SK-N-SH (cell line): Measurements from ENCODE around the gene IL11. TPM values are rescaled to one million over a fixed set of nuclear protein-coding genes. Genes with fewer than 3 reads are reported as not detected.
A peak's percentile ranks its signal among the peaks of the same experiment; 100 is the strongest.

ENCODE experiments used
- CTCF ChIA-PET: fragments of 300-600, 350-600 bp; formaldehyde crosslinking; extraction: SDS; loops from one replicate; lab custom pipeline; 2021; lab: Yijun Ruan, JAX
- POLR2A ChIA-PET: fragments of 350-600 bp; sonication (Branson Sonifier 250); formaldehyde crosslinking; extraction: SDS; loops from one replicate; lab custom pipeline; 2020; ENCODE audit warnings: antibody characterized with exemption, inconsistent platforms; lab: Yijun Ruan, JAX
- DNase-seq: peaks from one replicate; pipeline ENCODE4 v3.0.0; 2012
- H2AFZ ChIP-seq: fragments of 200-600 bp; sonication (generic); 2 replicates; pipeline ENCODE4 v1.8.1; 2016; ENCODE audit warnings: antibody characterized with exemption, mild to moderate bottlenecking, low read depth
- H3F3A ChIP-seq: fragments of 200-600 bp; sonication (generic); replicated peaks from 2 replicates; pipeline ENCODE3; 2016; ENCODE audit warnings: antibody characterized with exemption, mild to moderate bottlenecking; ENCODE audit not compliant: insufficient read depth
- H3K27ac ChIP-seq, 2 experiments: fragments of 200-500 bp in 1 of 2; fragments of 200-600 bp in 1 of 2; sonication (Bioruptor generic) in 1 of 2; sonication (generic), shearing (Covaris generic) in 1 of 2; 2 replicates each; pipeline versions ENCODE4 v1.5.1 to v1.6.1; 2014 to 2016; ENCODE audit warnings: low read depth in 2 of 2, inconsistent platforms in 1 of 2, low read length in 1 of 2, mild to moderate bottlenecking in 1 of 2, mixed read lengths in 1 of 2
- H3K27me3 ChIP-seq: fragments of 200-600 bp; sonication (generic), shearing (Covaris generic); 2 replicates; pipeline ENCODE4 v1.6.1; 2016; ENCODE audit warnings: mixed run types; ENCODE audit not compliant: insufficient read depth
- H3K36me3 ChIP-seq, 2 experiments: fragments of 200-500 bp in 1 of 2; fragments of 200-600 bp in 1 of 2; sonication (Bioruptor generic) in 1 of 2; sonication (generic) in 1 of 2; replicated peaks in 1 of 2; 2 replicates each; pipeline versions ENCODE3 to v1.5.1; 2014 to 2016; ENCODE audit warnings: low read length in 1 of 2, mild to moderate bottlenecking in 1 of 2; ENCODE audit not compliant: insufficient read depth in 2 of 2, control insufficient read depth in 1 of 2
- H3K4me1 ChIP-seq, 2 experiments: fragments of 200-500 bp in 1 of 2; fragments of 200-600 bp in 1 of 2; sonication (Bioruptor generic) in 1 of 2; sonication (generic), shearing (Covaris generic) in 1 of 2; 2 replicates each; pipeline versions ENCODE4 v1.5.1 to v1.6.1; 2014 to 2016; ENCODE audit warnings: low read depth in 1 of 2, low read length in 1 of 2, mixed run types in 1 of 2; ENCODE audit not compliant: insufficient read depth in 2 of 2, control insufficient read depth in 1 of 2
- H3K4me2 ChIP-seq: fragments of 200-600 bp; sonication (generic), shearing (Covaris generic); 2 replicates; pipeline ENCODE4 v1.6.1; 2017; ENCODE audit warnings: mixed run types
- H3K4me3 ChIP-seq, 2 experiments: fragments of 200-500 bp in 1 of 2; fragments of 200-600 bp in 1 of 2; sonication (Bioruptor generic) in 1 of 2; sonication (generic), shearing (Covaris generic) in 1 of 2; 2 replicates each; pipeline versions ENCODE4 v1.5.1 to v1.8.1; 2014 to 2016; ENCODE audit warnings: low read depth in 2 of 2, inconsistent platforms in 1 of 2, low read length in 1 of 2, mild to moderate bottlenecking in 1 of 2, mixed read lengths in 1 of 2, moderate library complexity in 1 of 2
- H3K79me2 ChIP-seq: fragments of 200-600 bp; sonication (generic); 2 replicates; pipeline ENCODE4 v1.8.1; 2017; ENCODE audit warnings: mild to moderate bottlenecking; ENCODE audit not compliant: insufficient read depth
- H3K9ac ChIP-seq: fragments of 200-600 bp; sonication (generic); 2 replicates; pipeline ENCODE4 v1.6.1; 2017; ENCODE audit warnings: mixed run types
- H3K9me2 ChIP-seq: fragments of 200-600 bp; sonication (generic); 2 replicates; pipeline ENCODE4 v1.6.1; 2017; ENCODE audit warnings: mixed run types
- H3K9me3 ChIP-seq: fragments of 200-600 bp; sonication (generic); 2 replicates; pipeline ENCODE4 v1.6.1; 2017; ENCODE audit warnings: mixed run types, mild to moderate bottlenecking, moderate library complexity
- H4K20me1 ChIP-seq: fragments of 200-600 bp; sonication (generic); 2 replicates; pipeline ENCODE4 v1.6.1; 2017; ENCODE audit warnings: mild to moderate bottlenecking, mixed run types; ENCODE audit not compliant: insufficient read depth
- ELF1 ChIP-seq: IDR thresholded peaks from 2 replicates; pipeline ENCODE4 v1.4.0; 2012
- FOSL2 ChIP-seq: IDR thresholded peaks from 2 replicates; pipeline ENCODE4 v1.4.0; 2012; ENCODE audit warnings: low read depth, mild to moderate bottlenecking, moderate library complexity, borderline replicate concordance
- FOXM1 ChIP-seq: IDR thresholded peaks from 2 replicates; pipeline ENCODE4 v1.4.0; 2012; ENCODE audit warnings: low read depth, mild to moderate bottlenecking
- GATA2 ChIP-seq: sonication (generic); formaldehyde crosslinking; IDR thresholded peaks from 2 replicates; pipeline ENCODE4 v1.5.0; 2020; ENCODE audit warnings: mild to moderate bottlenecking, missing genetic modification reagents
- NRF1 ChIP-seq: IDR thresholded peaks from 2 replicates; pipeline ENCODE4 v1.6.1; 2012; ENCODE audit warnings: low read depth, mild to moderate bottlenecking, low read length
- RAD21 ChIP-seq: IDR thresholded peaks from 2 replicates; pipeline ENCODE4 v1.6.1; 2012; ENCODE audit warnings: mild to moderate bottlenecking, low read length
- RFX5 ChIP-seq: IDR thresholded peaks from 2 replicates; pipeline ENCODE4 v1.6.1; 2012; ENCODE audit warnings: mild to moderate bottlenecking, improper control_type of control experiment, low read length
- RXRA ChIP-seq: IDR thresholded peaks from 2 replicates; pipeline ENCODE4 v1.4.0; 2012; ENCODE audit warnings: low read depth, mild to moderate bottlenecking, borderline replicate concordance
- SMC3 ChIP-seq: IDR thresholded peaks from 2 replicates; pipeline ENCODE4 v1.6.1; 2012; ENCODE audit warnings: low read depth, low read length, improper control_type of control experiment
- TAF1 ChIP-seq: IDR thresholded peaks from 2 replicates; pipeline ENCODE4 v1.6.1; 2012; ENCODE audit warnings: low read depth, mild to moderate bottlenecking, low read length, moderate library complexity, borderline replicate concordance
- TCF12 ChIP-seq: IDR thresholded peaks from 2 replicates; pipeline ENCODE4 v1.4.0; 2012
- YY1 ChIP-seq: IDR thresholded peaks from 2 replicates; pipeline ENCODE4 v1.4.0; 2012; ENCODE audit warnings: low read depth, mild to moderate bottlenecking
- WGBS: methylation state at CpG from one replicate; pipeline ENCODE4 v1.1.6; 2017; ENCODE audit warnings: low lambda C conversion rate; 5-methylcytosine and 5-hydroxymethylcytosine counted together
- polyA plus RNA-seq, 3 experiments: library from polyadenylated mRNA; depleted of rRNA; stranded (reverse); fragments of >200 nt; gene quantifications; 2 replicates each; pipeline ENCODE4 v1.2.3, GENCODE V29; 2012
- TF ChIP-seq, protein P1 (sequence below): fragments of 150-350 bp; IDR thresholded peaks from 2 replicates; pipeline ENCODE4 v1.6.1; 2017; ENCODE audit warnings: antibody characterized with exemption, low read length, low read depth, borderline replicate concordance
- TF ChIP-seq, protein P2 (sequence below): IDR thresholded peaks from 2 replicates; pipeline ENCODE4 v1.4.0; 2012; ENCODE audit warnings: low read depth, borderline replicate concordance
- TF ChIP-seq, protein P3 (sequence below): IDR thresholded peaks from 2 replicates; pipeline ENCODE4 v1.4.0; 2012; ENCODE audit warnings: low read depth
- TF ChIP-seq, protein P4 (sequence below): fragments of 200-600 bp; sonication (generic); IDR thresholded peaks from 2 replicates; pipeline ENCODE4 v1.6.1; 2017; ENCODE audit warnings: antibody characterized with exemption, mild to moderate bottlenecking, moderate library complexity
- TF ChIP-seq, protein P5 (sequence below): IDR thresholded peaks from 2 replicates; pipeline ENCODE4 v1.6.1; 2012; ENCODE audit warnings: mild to moderate bottlenecking, low read depth, low read length, moderate library complexity
- TF ChIP-seq, protein P6 (sequence below): IDR thresholded peaks from 2 replicates; pipeline ENCODE4; 2012

IL11 gene
- polyA plus RNA-seq, 1 of the 3 experiments (the other 2 are of a cell fraction) = 13.2 TPM

DNA sequence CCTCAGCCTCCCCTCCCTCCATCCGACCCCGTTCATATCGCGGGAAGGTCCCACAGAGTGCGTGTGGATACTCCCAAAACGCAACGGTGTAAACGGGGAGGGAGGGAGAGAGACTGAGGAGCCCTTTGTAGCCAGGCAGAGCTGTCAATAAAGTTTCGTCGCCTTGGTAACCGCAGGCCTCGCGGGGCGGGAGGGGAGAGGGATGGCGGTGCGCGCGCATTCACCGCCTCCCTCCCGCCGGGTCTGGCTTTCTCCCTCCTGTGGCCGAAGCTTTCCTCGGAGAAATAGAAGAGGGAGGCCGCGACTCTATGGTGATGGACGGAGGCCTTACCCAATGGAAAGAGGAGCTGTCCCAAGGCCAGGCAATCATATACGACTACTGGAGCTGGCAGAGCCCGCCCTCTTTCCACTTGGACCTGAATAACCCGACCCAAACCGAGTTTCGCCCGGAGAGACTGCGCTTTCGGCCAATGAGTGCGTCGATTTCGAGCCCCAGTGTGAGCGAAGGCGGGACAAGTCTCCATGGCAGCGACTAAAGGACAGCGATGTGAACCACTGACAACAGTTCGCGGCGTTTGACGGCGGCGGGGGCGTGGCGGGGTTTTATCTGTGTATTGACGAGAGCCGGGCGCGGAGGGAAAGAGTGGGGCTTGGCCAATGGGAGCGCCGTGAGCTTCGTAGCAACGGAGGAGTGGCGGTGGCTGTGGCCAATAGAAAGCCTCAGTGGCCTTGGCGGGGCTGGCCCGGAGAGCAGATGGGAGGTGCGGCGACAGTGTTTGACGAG is 31.0 kb downstream of the IL11 start, which contains the start of gene KMT5C (continued):
- TF ChIP-seq, protein P1, sequence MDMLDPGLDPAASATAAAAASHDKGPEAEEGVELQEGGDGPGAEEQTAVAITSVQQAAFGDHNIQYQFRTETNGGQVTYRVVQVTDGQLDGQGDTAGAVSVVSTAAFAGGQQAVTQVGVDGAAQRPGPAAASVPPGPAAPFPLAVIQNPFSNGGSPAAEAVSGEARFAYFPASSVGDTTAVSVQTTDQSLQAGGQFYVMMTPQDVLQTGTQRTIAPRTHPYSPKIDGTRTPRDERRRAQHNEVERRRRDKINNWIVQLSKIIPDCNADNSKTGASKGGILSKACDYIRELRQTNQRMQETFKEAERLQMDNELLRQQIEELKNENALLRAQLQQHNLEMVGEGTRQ = no peak
- TF ChIP-seq FOSL2 = no peak
- no peak for TF ChIP-seq RXRA
- TF ChIP-seq, protein P2, sequence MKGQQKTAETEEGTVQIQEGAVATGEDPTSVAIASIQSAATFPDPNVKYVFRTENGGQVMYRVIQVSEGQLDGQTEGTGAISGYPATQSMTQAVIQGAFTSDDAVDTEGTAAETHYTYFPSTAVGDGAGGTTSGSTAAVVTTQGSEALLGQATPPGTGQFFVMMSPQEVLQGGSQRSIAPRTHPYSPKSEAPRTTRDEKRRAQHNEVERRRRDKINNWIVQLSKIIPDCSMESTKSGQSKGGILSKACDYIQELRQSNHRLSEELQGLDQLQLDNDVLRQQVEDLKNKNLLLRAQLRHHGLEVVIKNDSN = no peak
- TF ChIP-seq, protein P3, sequence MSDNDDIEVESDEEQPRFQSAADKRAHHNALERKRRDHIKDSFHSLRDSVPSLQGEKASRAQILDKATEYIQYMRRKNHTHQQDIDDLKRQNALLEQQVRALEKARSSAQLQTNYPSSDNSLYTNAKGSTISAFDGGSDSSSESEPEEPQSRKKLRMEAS = peak; percentile 7; the same call in 1 of the 2 replicates
- TF ChIP-seq, protein P4, sequence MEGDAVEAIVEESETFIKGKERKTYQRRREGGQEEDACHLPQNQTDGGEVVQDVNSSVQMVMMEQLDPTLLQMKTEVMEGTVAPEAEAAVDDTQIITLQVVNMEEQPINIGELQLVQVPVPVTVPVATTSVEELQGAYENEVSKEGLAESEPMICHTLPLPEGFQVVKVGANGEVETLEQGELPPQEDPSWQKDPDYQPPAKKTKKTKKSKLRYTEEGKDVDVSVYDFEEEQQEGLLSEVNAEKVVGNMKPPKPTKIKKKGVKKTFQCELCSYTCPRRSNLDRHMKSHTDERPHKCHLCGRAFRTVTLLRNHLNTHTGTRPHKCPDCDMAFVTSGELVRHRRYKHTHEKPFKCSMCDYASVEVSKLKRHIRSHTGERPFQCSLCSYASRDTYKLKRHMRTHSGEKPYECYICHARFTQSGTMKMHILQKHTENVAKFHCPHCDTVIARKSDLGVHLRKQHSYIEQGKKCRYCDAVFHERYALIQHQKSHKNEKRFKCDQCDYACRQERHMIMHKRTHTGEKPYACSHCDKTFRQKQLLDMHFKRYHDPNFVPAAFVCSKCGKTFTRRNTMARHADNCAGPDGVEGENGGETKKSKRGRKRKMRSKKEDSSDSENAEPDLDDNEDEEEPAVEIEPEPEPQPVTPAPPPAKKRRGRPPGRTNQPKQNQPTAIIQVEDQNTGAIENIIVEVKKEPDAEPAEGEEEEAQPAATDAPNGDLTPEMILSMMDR = peak; percentile 33; the same call in 1 of the 2 replicates
- TF ChIP-seq YY1 = no peak
- TF ChIP-seq RAD21 = peak; percentile 8; the same call in 1 of the 2 replicates

DNA sequence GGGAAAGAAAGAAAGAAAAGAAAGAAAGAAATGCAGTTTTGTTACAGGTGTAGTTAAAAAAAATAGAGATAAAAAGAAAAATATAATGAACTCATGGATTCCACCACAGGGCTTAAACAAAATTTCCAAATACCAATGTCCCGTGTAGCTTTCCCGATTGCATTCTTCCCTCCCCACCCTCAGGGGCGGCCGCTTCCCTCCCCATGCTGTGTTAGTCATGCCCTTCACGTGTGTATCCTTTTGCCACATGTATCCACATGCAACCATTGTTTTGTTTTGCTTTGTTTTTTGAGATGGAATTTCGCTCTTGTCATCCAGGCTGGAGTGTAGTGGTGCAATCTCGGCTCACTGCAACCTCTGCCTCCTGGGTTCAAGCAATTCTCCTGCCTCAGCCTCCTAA is 34.2 kb downstream of the IL11 start:
- Histone ChIP-seq H3K9me3 (no peaks in the 10 kb centered on the region), H3K9ac (no peak overlapping the region), H4K20me1 (no peaks in the 10 kb centered on the region), H3K27me3 (no peaks in the 10 kb centered on the region; the same call in 1 of the 2 replicates), H3K4me3 (no peak overlapping the region), H2AFZ (no peak overlapping the region), H3K4me1 (peaks cover 0 to 6% of the 10 kb centered on the region in 2 experiments; a peak in 2 of 4 replicates)
- WGBS = 82% methylated on average over 7 of the region's 7 CpGs
- POLR2A ChIA-PET = no interaction called here
- TF ChIP-seq FOXM1 = no peak
- no peak for TF ChIP-seq ELF1
- no peak for TF ChIP-seq TCF12
- no peak for TF ChIP-seq GATA2 (CRISPR knock-in tag)
- TF ChIP-seq, protein P5, sequence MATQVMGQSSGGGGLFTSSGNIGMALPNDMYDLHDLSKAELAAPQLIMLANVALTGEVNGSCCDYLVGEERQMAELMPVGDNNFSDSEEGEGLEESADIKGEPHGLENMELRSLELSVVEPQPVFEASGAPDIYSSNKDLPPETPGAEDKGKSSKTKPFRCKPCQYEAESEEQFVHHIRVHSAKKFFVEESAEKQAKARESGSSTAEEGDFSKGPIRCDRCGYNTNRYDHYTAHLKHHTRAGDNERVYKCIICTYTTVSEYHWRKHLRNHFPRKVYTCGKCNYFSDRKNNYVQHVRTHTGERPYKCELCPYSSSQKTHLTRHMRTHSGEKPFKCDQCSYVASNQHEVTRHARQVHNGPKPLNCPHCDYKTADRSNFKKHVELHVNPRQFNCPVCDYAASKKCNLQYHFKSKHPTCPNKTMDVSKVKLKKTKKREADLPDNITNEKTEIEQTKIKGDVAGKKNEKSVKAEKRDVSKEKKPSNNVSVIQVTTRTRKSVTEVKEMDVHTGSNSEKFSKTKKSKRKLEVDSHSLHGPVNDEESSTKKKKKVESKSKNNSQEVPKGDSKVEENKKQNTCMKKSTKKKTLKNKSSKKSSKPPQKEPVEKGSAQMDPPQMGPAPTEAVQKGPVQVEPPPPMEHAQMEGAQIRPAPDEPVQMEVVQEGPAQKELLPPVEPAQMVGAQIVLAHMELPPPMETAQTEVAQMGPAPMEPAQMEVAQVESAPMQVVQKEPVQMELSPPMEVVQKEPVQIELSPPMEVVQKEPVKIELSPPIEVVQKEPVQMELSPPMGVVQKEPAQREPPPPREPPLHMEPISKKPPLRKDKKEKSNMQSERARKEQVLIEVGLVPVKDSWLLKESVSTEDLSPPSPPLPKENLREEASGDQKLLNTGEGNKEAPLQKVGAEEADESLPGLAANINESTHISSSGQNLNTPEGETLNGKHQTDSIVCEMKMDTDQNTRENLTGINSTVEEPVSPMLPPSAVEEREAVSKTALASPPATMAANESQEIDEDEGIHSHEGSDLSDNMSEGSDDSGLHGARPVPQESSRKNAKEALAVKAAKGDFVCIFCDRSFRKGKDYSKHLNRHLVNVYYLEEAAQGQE = no peak
- TF ChIP-seq, protein P3 = no peak
- TF ChIP-seq TAF1 = no peak
- TF ChIP-seq SMC3 = no peak
- no peak for TF ChIP-seq RAD21
- TF ChIP-seq NRF1 = no peak
- no peak for TF ChIP-seq RFX5
- TF ChIP-seq, protein P6, sequence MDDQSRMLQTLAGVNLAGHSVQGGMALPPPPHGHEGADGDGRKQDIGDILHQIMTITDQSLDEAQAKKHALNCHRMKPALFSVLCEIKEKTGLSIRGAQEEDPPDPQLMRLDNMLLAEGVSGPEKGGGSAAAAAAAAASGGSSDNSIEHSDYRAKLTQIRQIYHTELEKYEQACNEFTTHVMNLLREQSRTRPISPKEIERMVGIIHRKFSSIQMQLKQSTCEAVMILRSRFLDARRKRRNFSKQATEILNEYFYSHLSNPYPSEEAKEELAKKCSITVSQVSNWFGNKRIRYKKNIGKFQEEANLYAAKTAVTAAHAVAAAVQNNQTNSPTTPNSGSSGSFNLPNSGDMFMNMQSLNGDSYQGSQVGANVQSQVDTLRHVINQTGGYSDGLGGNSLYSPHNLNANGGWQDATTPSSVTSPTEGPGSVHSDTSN = no peak
- TF ChIP-seq, all 33 proteins: peak for 0
- peaks cover 9% of the 10 kb centered on the region; the same call in 1 of the 2 replicates for H3K79me2 ChIP-seq
- DNase-seq = no peak
- no peaks in the 10 kb centered on the region for H3F3A ChIP-seq
- no peaks in the 10 kb centered on the region for H3K36me3 ChIP-seq
- no peak overlapping the region for H3K27ac ChIP-seq
- H3K9me2 ChIP-seq = no peaks in the 10 kb centered on the region
- CTCF ChIA-PET = interaction anchor here (1.3 to 1.8 kb wide), 3 partner anchors 34 to 82 kb away, joined by 3 to 10 read pairs (median 3); partner anchors contain the start of gene TMEM238
- H3K4me2 ChIP-seq = no peak overlapping the region
